Stimulated activated memory B cell treated with anti-CD40 and anti-IgM and Interleukin-4, amounts not matched to agents 10 μg/mL and 1 μg/mL and 100 μg/mL, for 72 hours (primary cell): ENCODE results near the gene ITGAD.

ENCODE experiments used
- ATAC-seq: fragments of 150-1000 bp; cut with Tn5 transposase; 2 replicates; pipeline ENCODE4 v1.10.0; 2021
- H3K27ac Mint-ChIP-seq: one replicate; pipeline ENCODE4 v1.8.0; 2022; ENCODE audit warnings: mild to moderate bottlenecking, mixed read lengths
- H3K27me3 Mint-ChIP-seq: one replicate; pipeline ENCODE4 v1.8.0; 2022; ENCODE audit warnings: mixed read lengths
- H3K36me3 Mint-ChIP-seq: one replicate; pipeline ENCODE4 v1.8.0; 2022; ENCODE audit warnings: mixed read lengths
- H3K4me1 Mint-ChIP-seq: one replicate; pipeline ENCODE4 v1.8.0; 2022; ENCODE audit warnings: mixed read lengths
- H3K4me3 Mint-ChIP-seq: one replicate; pipeline ENCODE4 v1.8.0; 2022; ENCODE audit warnings: mild to moderate bottlenecking, moderate library complexity, mixed read lengths
- H3K9me3 Mint-ChIP-seq: one replicate; pipeline ENCODE4 v1.8.0; 2022; ENCODE audit warnings: mixed read lengths

ITGAD gene

GRCh38 chr16:31452631-31453106 lies 59.5 kb downstream of the ITGAD start:
- Mint-ChIP-seq H3K4me1 (peaks cover 40% of the 10 kb centered on the region), H3K4me3 (no peak overlapping the region), H3K9me3 (no peaks in the 10 kb centered on the region), H3K36me3 (peaks cover 5% of the 10 kb centered on the region), H3K27me3 (no peaks in the 10 kb centered on the region), H3K27ac (no peak overlapping the region)
- no peak for ATAC-seq

- Mint-ChIP-seq H3K36me3 (peaks cover 5% of the 10 kb centered on the region), H3K27me3 (no peaks in the 10 kb centered on the region), H3K4me1 (peaks cover 47% of the 10 kb centered on the region), H3K9me3 (no peaks in the 10 kb centered on the region), H3K27ac (no peak overlapping the region), H3K4me3 (no peak overlapping the region)
- ATAC-seq: no peak
Observed at GRCh38 chr16:31453255-31454204, 60.4 kb downstream of the ITGAD start.

DNA sequence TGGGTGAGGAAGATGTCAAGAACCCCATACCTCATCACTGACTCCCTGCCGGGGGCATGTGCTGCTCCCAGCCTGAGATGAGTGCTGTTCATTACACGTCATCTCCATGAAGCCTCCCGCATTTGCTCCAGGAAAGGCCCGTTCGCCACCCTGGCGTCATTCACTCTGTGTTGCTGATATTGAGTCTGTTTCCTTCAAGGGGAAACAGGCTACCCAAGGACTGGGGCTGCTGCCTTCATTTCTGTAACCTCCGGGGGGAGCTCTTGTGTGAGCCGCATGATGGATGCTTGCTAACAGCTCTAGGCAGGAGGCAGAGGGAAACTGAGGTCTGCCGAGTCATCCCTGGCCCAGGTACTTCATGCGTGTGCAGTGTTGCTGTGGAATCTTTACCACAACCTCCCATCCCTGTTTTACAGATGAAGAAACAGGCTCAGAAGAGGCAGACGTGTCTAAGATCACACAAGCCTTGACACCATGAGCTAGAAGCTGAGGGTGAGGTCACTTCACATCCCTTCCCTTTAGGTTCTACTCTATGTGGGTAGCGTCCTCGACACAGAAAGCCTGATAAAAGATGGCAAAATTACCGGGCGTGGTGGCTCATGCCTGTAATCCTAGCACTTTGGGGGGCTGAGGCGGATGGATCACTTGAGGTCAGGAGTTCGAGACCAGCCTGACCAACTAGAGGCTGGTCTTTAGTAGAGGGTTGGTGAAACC lies 62.6 kb downstream of the ITGAD start:
- no peak for ATAC-seq
- Mint-ChIP-seq H3K9me3 (no peaks in the 10 kb centered on the region), H3K4me1 (peaks cover 53% of the 10 kb centered on the region), H3K4me3 (no peak overlapping the region), H3K27ac (peak overlapping the region; percentile 57), H3K27me3 (no peaks in the 10 kb centered on the region), H3K36me3 (peaks cover 5% of the 10 kb centered on the region)

GRCh38 chr16:31456988-31457360 lies 63.8 kb downstream of the ITGAD start:
- Mint-ChIP-seq H3K27me3 (no peaks in the 10 kb centered on the region), H3K9me3 (no peaks in the 10 kb centered on the region), H3K4me1 (peaks cover 52% of the 10 kb centered on the region), H3K4me3 (no peak overlapping the region), H3K27ac (no peak overlapping the region), H3K36me3 (peaks cover 5% of the 10 kb centered on the region)
- ATAC-seq: no peak

GRCh38 chr16:31458073-31458843 lies 65.1 kb downstream of the ITGAD start:
- H3K27ac Mint-ChIP-seq: peak overlapping the region; percentile 96
- peak; percentile 2 for ATAC-seq
- H3K4me1 Mint-ChIP-seq: peaks cover 57% of the 10 kb centered on the region
- H3K4me3 Mint-ChIP-seq: peak overlapping the region; percentile 86
- H3K9me3 Mint-ChIP-seq: no peaks in the 10 kb centered on the region
- H3K36me3 Mint-ChIP-seq: peaks cover 15% of the 10 kb centered on the region
- H3K27me3 Mint-ChIP-seq: no peaks in the 10 kb centered on the region

GRCh38 chr16:31458844-31459686 lies 65.9 kb downstream of the ITGAD start, which contains the start of gene ARMC5:
Gene ARMC5, plus strand, starts transcription at chr16:31459501. Its CDS starts 24 bp downstream, at chr16:31459525.
- Mint-ChIP-seq H3K9me3 (no peaks in the 10 kb centered on the region), H3K27me3 (no peaks in the 10 kb centered on the region), H3K36me3 (peaks cover 23% of the 10 kb centered on the region), H3K27ac (peak within 1 kb of the TSS; percentile 96), H3K4me1 (peaks cover 52% of the 10 kb centered on the region), H3K4me3 (peak within 1 kb of the TSS; percentile 86)
- ATAC-seq: peak; percentile 90

DNA sequence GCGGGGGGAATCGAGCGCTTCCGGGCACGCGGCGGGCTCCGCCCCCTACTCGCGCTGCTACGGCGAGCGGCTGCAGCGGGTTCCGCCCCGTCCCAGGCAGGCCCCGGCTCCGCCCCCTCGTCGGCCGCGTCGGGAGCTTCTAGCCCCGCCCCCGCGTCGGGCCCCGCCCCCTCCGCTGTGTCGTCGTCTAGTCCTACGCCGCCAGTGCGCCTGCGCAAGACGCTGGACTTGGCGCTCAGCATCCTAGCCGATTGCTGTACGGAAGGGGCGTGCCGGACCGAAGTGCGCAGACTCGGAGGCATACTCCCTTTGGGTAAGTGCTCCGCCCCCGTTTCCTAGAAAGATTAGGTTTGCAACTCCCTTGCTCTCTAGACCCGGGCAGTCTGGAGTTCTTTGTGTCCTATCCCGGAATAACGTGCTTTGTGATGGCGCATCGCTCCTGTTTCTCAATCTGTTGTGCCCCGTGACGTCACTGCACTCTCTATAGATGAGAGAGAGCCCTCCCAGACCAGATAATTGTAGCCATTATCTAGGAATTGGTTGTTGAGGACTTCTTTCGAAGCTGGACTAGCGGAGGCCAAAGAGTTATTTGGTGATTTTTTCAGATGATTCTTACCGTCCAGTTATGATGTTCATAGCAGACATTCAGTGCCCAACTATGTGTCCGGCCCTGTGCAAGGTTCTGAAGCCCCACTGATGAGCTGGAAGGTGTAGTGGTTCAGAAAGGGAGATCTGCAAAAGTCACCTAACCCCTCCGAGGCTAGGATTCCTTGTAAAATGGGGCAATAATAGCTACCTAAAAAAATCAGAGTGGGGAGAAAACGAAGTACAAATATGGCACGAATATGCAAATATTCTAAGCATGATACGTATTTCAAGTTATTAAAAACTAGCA lies 66.8 kb downstream of the ITGAD start:
- no peaks in the 10 kb centered on the region for H3K9me3 Mint-ChIP-seq
- H3K4me1 Mint-ChIP-seq: peaks cover 55% of the 10 kb centered on the region
- peak overlapping the region; percentile 86 for H3K4me3 Mint-ChIP-seq
- H3K27me3 Mint-ChIP-seq: no peaks in the 10 kb centered on the region
- peak; percentile 92 for ATAC-seq
- H3K27ac Mint-ChIP-seq: peak overlapping the region; percentile 96
- peaks cover 30% of the 10 kb centered on the region for H3K36me3 Mint-ChIP-seq

GRCh38 chr16:31460582-31461002 lies 67.5 kb downstream of the ITGAD start:
- no peak for ATAC-seq
- Mint-ChIP-seq H3K36me3 (peaks cover 35% of the 10 kb centered on the region), H3K9me3 (no peaks in the 10 kb centered on the region), H3K4me3 (peak overlapping the region; percentile 86), H3K27me3 (no peaks in the 10 kb centered on the region), H3K27ac (peak overlapping the region; percentile 96), H3K4me1 (peaks cover 57% of the 10 kb centered on the region)

DNA sequence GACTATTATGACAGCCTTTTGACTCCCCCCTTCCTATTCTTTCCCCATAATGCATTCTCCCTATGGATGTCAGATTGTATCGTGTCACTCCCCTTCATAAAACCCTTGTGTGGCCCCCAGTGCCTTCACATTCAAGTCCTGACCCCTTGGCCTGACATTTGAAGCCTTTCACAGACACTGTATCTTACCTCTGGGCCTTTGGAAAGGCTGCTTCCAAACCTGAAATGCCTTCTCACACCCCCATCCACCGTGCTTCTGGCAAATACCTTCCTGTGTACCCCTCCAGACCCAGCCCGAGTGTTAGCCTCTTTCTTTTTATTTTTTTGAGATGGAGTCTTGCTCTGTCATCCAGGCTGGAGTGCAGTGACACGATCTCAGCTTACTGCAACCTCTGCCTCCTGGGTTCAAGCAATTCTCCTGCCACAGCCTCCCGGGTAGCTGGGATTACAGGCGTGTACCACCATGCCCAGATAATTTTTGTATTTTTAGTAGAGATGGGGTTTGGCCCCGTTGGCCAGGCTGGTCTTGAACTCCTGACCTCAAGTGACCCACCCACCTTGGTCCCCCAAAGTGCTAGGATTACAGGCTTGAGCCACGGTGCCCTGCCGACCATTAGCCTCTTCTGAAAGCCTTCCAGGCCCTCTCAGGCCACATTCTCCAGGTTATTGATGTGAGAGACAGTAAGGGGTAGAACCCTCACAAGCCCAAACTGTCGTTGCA lies 68.2 kb downstream of the ITGAD start:
- ATAC-seq: no peak
- Mint-ChIP-seq H3K4me3 (no peak overlapping the region), H3K36me3 (peaks cover 39% of the 10 kb centered on the region), H3K27me3 (no peaks in the 10 kb centered on the region), H3K4me1 (peaks cover 52% of the 10 kb centered on the region), H3K9me3 (no peaks in the 10 kb centered on the region), H3K27ac (peak overlapping the region; percentile 31)

DNA sequence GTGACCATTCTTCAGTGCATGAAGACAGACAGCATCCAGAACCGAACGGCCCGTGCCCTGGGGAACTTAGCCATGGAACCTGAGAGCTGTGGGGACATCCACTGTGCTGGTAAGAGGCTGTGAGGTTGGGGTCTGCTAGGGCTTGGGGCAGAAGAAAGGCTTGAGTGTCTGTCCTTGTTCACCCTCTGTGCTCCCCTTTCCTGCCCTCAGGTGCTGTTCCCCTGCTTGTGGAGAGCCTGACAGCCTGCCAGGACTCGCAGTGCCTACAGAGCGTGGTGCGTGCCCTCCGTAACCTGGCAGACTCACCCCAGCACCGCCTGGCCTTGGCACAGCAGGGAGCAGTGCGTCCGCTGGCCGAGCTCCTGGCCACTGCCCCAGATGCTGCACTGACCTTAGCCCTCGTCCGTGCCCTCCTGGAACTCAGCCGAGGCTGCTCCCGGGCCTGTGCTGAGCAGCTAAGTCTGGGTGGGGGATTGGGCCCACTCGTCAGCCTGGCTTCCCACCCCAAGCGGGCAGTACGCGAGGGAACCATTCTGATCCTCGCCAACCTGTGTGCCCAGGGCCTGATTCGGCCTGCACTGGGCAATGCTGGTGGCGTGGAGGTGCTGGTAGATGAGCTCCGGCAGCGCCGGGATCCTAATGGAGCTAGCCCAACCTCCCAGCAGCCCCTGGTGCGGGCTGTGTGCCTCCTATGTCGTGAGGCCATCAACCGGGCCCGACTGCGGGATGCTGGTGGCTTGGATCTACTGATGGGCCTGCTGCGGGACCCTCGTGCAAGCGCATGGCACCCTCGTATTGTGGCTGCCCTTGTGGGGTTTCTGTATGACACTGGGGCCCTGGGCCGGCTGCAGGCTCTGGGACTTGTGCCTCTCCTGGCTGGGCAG lies 69.0 kb downstream of the ITGAD start:
- Mint-ChIP-seq H3K9me3 (no peaks in the 10 kb centered on the region), H3K36me3 (peaks cover 46% of the 10 kb centered on the region), H3K27me3 (no peaks in the 10 kb centered on the region), H3K27ac (no peak overlapping the region), H3K4me1 (peaks cover 54% of the 10 kb centered on the region), H3K4me3 (no peak overlapping the region)
- ATAC-seq: no peak

- peaks cover 50% of the 10 kb centered on the region for H3K4me1 Mint-ChIP-seq
- no peak for ATAC-seq
- no peak overlapping the region for H3K4me3 Mint-ChIP-seq
- no peaks in the 10 kb centered on the region for H3K27me3 Mint-ChIP-seq
- H3K27ac Mint-ChIP-seq: no peak overlapping the region
- no peaks in the 10 kb centered on the region for H3K9me3 Mint-ChIP-seq
- H3K36me3 Mint-ChIP-seq: peaks cover 46% of the 10 kb centered on the region
Observed at GRCh38 chr16:31464348-31464769, 71.2 kb downstream of the ITGAD start.

GRCh38 chr16:31464781-31465260 lies 71.7 kb downstream of the ITGAD start:
- Mint-ChIP-seq H3K4me1 (peaks cover 50% of the 10 kb centered on the region), H3K27me3 (no peaks in the 10 kb centered on the region), H3K36me3 (peaks cover 46% of the 10 kb centered on the region), H3K9me3 (no peaks in the 10 kb centered on the region), H3K4me3 (no peak overlapping the region), H3K27ac (no peak overlapping the region)
- no peak for ATAC-seq
